Measurements from ENCODE around the gene LRMDA.

Gene LRMDA

DNA sequence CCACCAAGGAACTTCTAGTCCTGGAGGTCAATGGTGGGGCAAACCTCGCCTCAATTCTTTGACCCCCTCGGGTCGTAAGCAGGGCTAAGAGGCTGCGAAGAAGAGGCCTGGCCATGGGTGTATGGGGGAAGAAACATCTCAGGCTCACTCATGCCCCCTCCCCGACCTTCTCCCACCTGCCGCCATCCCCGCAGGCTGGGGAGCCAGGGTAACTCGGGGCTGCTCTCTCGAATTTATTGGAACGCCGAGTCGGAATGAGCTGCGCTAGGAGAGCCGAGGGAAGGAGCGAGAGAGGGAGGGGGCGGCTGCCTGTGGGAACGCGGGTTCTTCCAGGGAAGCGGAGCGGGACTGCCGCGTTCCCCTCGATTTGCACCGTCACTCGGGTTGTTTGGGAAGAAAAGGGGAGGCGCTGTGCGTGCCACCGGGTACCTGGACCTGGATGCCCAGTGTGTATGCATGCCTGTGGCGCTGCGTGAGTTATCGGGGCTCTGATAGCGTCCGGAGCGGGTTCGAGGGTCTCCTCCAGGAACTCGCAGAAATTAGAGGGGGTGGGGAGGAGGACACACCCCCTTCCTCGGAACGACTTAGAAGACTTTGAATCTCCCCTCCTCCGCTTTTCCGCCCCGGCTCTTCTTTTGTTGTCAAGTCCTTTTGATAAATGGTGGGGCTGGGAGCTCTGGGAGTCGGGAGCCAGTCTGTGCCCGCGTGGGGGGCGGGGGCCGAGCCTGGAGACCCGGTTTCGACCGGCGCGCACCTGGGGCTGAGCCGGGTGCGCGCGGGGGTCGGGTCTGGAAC, 28.1 kb upstream of the LRMDA start:
- peaks cover 98% of the 10 kb centered on the region for H3K27me3 ChIP-seq (ENCODE audit: control insufficient read depth, insufficient read depth, low read length)
- no peaks in the 10 kb centered on the region for H3K36me3 ChIP-seq (ENCODE audit: control insufficient read depth, insufficient read depth, low read length)
- peaks cover 25% of the 10 kb centered on the region for H3K4me1 ChIP-seq (ENCODE audit: control insufficient read depth, insufficient read depth, low read length)
- peak overlapping the region; percentile 50 for H3K27ac ChIP-seq (ENCODE audit: low read depth, low read length)
- peak overlapping the region; percentile 80 for H3K4me3 ChIP-seq (ENCODE audit: low read depth, low read length)
- H3K9ac ChIP-seq (ENCODE audit: low read depth, low read length), result no peak overlapping the region
- H3K9me3 ChIP-seq (ENCODE audit: control insufficient read depth, insufficient read depth, low read length), result no peaks in the 10 kb centered on the region; the same call in 1 of the 2 replicates

DNA sequence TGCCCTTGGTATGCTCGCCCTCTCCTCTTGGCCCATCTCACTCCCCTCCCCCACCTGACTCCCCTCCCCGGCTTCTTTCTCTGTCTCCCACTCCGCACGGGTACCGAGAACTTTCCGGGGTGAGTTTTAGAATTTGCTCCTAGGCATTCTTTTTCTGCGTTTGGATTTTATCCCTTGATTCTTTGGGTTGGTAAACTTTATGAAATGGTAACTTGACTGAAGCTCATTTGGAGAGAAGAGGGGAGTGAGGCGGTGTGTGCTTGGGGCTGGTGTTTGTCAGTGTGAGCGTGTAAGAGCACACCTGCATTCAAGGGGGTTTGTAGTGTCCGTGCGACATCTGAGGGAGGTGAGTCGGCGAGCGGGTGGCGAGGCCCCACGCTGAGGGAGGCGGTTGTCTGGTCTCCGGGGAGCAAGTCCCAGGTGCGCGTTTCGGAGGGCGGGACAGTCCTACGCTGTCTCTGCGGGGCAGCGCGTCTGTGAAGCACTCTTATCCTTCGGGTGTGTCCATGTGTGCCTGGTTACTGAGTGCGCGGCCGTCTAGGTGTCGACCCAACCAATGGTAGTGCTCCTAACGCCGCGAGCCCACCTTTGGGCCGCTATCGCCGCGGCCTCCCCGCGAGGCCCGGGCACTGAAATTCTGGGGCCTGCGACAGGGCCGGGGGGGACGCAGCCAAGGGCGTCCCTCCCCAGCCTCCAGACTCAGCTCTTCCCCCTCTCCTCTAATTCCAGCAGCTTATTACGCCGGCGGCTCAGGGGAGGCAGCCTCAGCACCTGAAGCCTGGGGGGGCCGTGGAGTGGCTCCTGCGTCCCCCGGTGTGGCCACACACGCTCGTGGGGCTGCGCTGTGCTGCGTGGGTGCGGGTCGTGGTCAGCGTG, 27.2 kb upstream of the LRMDA start:
- H3K27ac ChIP-seq (ENCODE audit: low read depth, low read length), result no peak overlapping the region

DNA sequence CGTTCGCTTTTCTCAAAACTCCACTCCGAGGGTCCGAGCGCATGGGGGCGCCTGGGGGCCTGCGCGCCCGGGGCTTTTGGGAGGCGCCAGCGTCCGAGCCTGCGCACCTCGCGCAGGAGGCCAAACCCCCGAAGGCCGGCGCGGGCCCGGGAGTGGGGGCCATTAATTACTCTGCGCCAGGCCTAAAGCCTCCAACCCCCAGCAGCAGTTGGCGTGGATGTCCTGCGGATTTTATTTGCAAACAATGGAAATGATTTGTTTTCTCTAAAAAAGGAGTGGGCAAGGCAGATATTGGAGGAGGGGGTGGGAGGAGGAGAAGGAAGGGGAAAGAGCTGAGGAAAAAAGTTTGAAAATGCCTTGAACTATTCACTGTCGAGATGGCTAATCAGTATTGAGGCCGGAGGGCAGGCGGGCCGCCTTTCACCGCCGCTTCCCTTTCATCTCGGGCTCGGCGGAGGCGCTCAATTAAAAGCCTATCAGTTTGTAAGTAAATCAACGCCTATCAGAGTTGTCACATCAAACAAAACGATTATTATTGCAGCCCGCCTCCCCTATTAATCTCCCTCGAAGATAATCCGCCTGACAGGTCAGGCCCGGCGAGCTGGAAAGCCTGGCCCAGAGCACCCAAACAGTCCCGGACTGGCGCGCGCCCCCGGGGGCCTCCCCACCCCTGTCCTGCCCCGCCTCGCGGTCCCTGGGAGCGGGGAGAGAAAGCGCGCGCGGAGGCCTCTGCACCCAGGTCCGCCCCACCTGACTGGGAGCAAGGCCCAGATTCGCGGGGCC, 26.4 kb upstream of the LRMDA start:
- Histone ChIP-seq H3K36me3 (ENCODE audit: control insufficient read depth, insufficient read depth, low read length) (no peaks in the 10 kb centered on the region), H3K27ac (ENCODE audit: low read depth, low read length) (no peak overlapping the region), H3K4me1 (ENCODE audit: control insufficient read depth, insufficient read depth, low read length) (peaks cover 31% of the 10 kb centered on the region), H3K27me3 (ENCODE audit: control insufficient read depth, insufficient read depth, low read length) (peaks cover 96% of the 10 kb centered on the region), H3K9me3 (ENCODE audit: control insufficient read depth, insufficient read depth, low read length) (no peaks in the 10 kb centered on the region; the same call in 1 of the 2 replicates), H3K9ac (ENCODE audit: low read depth, low read length) (no peak overlapping the region), H3K4me3 (ENCODE audit: low read depth, low read length) (peak overlapping the region; percentile 80)

More for the DNA sequence above, 27.2 kb upstream of the LRMDA start:
- Histone ChIP-seq H3K9me3 (ENCODE audit: control insufficient read depth, insufficient read depth, low read length) (no peaks in the 10 kb centered on the region; the same call in 1 of the 2 replicates), H3K9ac (ENCODE audit: low read depth, low read length) (no peak overlapping the region), H3K27me3 (ENCODE audit: control insufficient read depth, insufficient read depth, low read length) (peaks cover 98% of the 10 kb centered on the region), H3K36me3 (ENCODE audit: control insufficient read depth, insufficient read depth, low read length) (no peaks in the 10 kb centered on the region), H3K4me1 (ENCODE audit: control insufficient read depth, insufficient read depth, low read length) (peaks cover 28% of the 10 kb centered on the region), H3K4me3 (ENCODE audit: low read depth, low read length) (peak overlapping the region; percentile 80)

DNA sequence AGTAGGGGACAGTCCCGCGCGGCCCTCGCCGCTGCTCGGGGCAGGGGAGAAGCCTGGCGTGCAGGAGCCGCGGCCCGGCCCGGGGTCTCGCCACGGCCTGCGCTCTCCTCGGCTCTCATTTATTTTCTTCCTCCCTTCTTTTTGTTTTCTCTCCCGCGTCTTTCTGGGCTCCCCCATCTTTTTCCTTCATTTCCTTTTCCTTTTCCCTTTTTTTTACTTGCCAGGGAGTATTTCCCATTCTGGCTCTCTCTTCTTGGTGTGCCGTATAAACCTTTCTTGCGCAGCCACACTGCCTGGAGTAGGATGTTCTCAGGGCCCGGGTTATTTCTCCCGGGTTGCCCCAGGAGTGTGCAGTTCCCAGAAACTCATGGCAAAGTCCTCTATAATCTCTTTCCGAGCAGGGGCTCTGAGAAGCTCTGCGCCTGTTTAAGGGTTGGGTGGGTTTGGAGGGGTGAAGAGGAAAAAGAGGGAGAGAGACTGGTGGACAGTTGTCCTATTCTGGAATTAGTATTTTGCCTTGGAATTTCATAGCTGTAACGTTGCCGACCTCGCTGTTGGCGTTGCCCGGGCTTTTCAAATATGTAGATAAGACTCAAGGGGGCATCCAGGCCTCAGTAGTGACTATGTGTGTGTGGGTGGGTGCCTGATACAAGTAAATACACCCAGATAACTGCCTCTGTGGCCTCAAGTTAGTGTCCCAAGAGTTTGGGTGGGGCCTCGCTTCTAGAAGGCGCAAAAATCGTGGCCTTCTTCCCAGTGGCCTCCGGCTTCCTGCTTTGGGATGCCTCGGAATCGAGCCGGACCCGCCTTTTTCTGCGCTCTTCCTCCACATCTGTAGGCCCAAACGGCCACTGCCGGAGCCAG, 25.6 kb upstream of the LRMDA start:
- no peak overlapping the region for H3K9ac ChIP-seq (ENCODE audit: low read depth, low read length)
- H3K27me3 ChIP-seq (ENCODE audit: control insufficient read depth, insufficient read depth, low read length), result peaks cover 96% of the 10 kb centered on the region
- no peaks in the 10 kb centered on the region; the same call in 1 of the 2 replicates for H3K9me3 ChIP-seq (ENCODE audit: control insufficient read depth, insufficient read depth, low read length)
- no peaks in the 10 kb centered on the region for H3K36me3 ChIP-seq (ENCODE audit: control insufficient read depth, insufficient read depth, low read length)
- H3K4me3 ChIP-seq (ENCODE audit: low read depth, low read length), result peak overlapping the region; percentile 80; the same call in 1 of the 2 replicates
- H3K27ac ChIP-seq (ENCODE audit: low read depth, low read length), result no peak overlapping the region
- peaks cover 38% of the 10 kb centered on the region for H3K4me1 ChIP-seq (ENCODE audit: control insufficient read depth, insufficient read depth, low read length)

DNA sequence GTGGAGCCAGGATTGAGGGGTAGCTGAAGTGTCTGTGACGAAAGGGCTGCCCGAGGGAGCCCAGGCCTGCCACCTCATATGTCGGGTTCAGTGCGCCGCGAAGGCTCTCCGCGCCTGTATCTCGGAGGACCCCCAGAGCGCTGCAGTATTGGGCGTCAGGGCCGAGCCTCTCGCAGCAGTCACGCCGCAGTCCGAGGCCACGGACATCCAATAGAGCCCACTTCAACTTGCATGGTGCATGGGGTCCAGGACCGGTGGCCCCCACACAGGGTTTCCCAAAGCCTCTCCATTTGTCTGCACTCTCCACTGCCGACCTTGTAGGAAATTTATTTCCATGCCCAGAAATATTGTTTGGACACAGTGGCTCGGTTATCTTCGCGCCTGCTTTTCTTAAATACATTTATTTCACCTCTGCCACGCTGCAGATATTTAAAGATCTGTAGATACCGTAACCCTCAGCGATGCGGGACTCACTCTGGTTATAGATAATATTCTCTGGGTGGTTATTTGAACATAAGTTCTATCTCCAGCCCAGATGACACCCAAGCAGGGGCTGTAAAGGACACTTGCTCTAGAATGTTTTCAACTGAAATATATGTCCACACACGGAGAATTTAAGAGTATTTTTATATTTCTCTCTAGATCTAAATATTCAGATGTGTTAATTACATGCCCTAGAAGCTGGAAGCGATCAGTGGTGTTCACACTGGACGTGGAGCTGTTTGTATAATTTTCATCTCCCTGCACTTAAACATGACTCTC, 24.8 kb upstream of the LRMDA start:
- Histone ChIP-seq H3K9ac (ENCODE audit: low read depth, low read length) (no peak overlapping the region), H3K36me3 (ENCODE audit: control insufficient read depth, insufficient read depth, low read length) (no peaks in the 10 kb centered on the region), H3K27me3 (ENCODE audit: control insufficient read depth, insufficient read depth, low read length) (peaks cover 96% of the 10 kb centered on the region), H3K9me3 (ENCODE audit: control insufficient read depth, insufficient read depth, low read length) (no peaks in the 10 kb centered on the region; the same call in 1 of the 2 replicates), H3K27ac (ENCODE audit: low read depth, low read length) (no peak overlapping the region), H3K4me1 (ENCODE audit: control insufficient read depth, insufficient read depth, low read length) (peaks cover 40% of the 10 kb centered on the region), H3K4me3 (ENCODE audit: low read depth, low read length) (peak overlapping the region; percentile 39; the same call in 1 of the 2 replicates)

DNA sequence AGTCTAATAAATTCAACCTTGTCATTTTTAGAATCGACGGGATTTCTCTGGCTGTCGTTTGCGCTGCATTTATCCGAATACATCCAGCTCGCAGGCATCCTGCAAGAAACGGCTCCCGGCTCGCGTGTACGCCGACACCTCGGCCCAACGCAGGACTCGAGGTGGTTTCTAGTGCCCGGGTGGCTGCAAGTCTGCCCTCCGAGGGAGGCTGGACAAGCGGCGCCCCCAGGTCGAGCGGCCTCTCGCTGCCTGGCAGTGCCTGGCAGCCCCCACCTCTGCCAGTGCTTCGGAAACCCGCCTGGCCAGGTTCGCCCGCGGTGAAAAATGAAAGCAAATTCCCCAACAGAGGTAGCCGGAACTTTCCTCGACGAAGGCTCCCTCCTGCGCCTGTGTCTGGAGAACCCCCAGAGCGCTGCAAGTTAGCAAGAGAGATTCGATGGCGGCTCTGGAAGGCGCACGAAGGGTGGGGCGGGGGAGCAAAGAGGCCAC, 24.2 kb upstream of the LRMDA start:
- Histone ChIP-seq H3K9me3 (ENCODE audit: control insufficient read depth, insufficient read depth, low read length) (no peaks in the 10 kb centered on the region; the same call in 1 of the 2 replicates), H3K4me1 (ENCODE audit: control insufficient read depth, insufficient read depth, low read length) (peaks cover 40% of the 10 kb centered on the region), H3K9ac (ENCODE audit: low read depth, low read length) (no peak overlapping the region), H3K4me3 (ENCODE audit: low read depth, low read length) (peak overlapping the region; percentile 39; the same call in 1 of the 2 replicates), H3K36me3 (ENCODE audit: control insufficient read depth, insufficient read depth, low read length) (no peaks in the 10 kb centered on the region), H3K27me3 (ENCODE audit: control insufficient read depth, insufficient read depth, low read length) (peaks cover 98% of the 10 kb centered on the region), H3K27ac (ENCODE audit: low read depth, low read length) (no peak overlapping the region)

DNA sequence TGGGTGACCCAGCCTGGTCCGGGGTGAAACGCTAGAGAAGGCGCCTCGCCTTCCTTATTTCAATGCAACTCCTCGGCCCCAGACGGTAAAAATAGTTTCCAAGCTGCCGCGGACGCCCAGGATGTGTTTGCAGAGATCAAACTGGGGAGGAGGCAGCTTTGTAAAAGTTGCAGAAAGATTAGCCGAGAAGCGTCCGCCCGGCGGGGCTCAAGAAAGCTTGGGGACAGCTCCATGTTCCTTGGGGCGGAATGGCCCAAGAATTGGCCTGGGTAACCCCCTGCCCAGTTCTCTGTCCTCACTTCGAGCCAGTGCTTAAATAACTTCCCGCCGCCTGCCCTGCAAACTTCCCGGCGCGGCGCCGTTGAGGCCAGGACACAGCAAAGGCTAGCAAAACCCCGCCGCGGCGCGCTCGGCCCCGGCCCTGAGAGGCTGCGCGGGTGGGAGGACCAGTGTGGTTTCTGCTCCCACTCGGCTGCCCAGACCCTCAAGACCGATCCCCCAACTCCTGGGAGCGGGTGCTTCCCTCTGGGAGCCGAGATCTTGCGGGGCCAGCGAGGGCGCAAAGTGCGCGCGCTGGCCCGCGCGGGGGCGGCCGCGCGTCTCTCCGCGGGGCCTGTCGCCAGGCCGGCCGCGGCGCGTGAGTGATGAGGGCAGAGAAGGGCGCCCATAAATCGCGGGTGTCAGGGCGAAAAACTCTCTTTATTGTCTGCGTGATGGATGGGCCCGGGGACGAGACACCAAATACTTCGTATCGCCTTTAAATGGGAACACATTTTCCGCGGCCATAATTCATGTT, 23.5 kb upstream of the LRMDA start:
- Histone ChIP-seq H3K9ac (ENCODE audit: low read depth, low read length) (no peak overlapping the region), H3K9me3 (ENCODE audit: control insufficient read depth, insufficient read depth, low read length) (no peaks in the 10 kb centered on the region; the same call in 1 of the 2 replicates), H3K27ac (ENCODE audit: low read depth, low read length) (no peak overlapping the region), H3K36me3 (ENCODE audit: control insufficient read depth, insufficient read depth, low read length) (no peaks in the 10 kb centered on the region), H3K4me3 (ENCODE audit: low read depth, low read length) (peak overlapping the region; percentile 74), H3K27me3 (ENCODE audit: control insufficient read depth, insufficient read depth, low read length) (peaks cover 98% of the 10 kb centered on the region), H3K4me1 (ENCODE audit: control insufficient read depth, insufficient read depth, low read length) (peaks cover 40% of the 10 kb centered on the region)

DNA sequence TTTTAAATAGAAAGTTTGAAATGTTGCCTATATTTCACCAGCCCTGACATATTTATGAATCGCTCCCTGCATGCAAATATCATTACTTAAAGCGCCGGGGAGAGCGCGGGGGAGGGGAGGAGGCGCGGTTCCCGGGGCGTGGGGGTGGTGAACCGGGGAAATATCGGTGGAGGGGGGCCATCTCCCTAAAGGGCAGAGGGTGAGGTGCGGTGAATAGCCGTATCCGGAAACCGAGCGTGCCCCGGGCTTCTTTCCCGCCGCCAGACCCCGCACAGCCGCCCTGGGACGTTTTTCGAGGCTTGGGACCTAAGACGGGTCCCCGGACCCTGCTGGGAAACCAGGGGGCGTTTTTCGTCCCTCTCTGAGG, 22.9 kb upstream of the LRMDA start:
- H3K4me1 ChIP-seq (ENCODE audit: control insufficient read depth, insufficient read depth, low read length), result peaks cover 40% of the 10 kb centered on the region
- no peaks in the 10 kb centered on the region for H3K36me3 ChIP-seq (ENCODE audit: control insufficient read depth, insufficient read depth, low read length)
- no peak overlapping the region for H3K9ac ChIP-seq (ENCODE audit: low read depth, low read length)
- no peak overlapping the region for H3K27ac ChIP-seq (ENCODE audit: low read depth, low read length)
- H3K27me3 ChIP-seq (ENCODE audit: control insufficient read depth, insufficient read depth, low read length), result peaks cover 98% of the 10 kb centered on the region
- H3K9me3 ChIP-seq (ENCODE audit: control insufficient read depth, insufficient read depth, low read length), result no peaks in the 10 kb centered on the region; the same call in 1 of the 2 replicates
- H3K4me3 ChIP-seq (ENCODE audit: low read depth, low read length), result peak overlapping the region; percentile 74

All from HUES48 (cell line).